ENCODE results near the gene KIAA1671.

GRCh38 chr22:25068707-25069106 is 116.2 kb downstream of the KIAA1671 start:
- TF ChIP-seq CTCF (conservative IDR thresholded peaks at IDR 0.05) (no peak), ZFX (IDR thresholded peaks at IDR 0.05) (no peak)
